Lower leg skin (tissue), 3 donors: ENCODE results near the gene B3GNT5.

Experiments used
- POLR2A ChIP-seq, 2 donors: fragments of 450-650 bp; IDR thresholded peaks; one replicate each; pipeline ENCODE4 v1.6.1; 2016 to 2017; ENCODE audit warnings: antibody characterized with exemption in 2 of 2, mild to moderate bottlenecking in 1 of 2, moderate library complexity in 1 of 2
- TF ChIP-seq, protein P1 (sequence below), 3 donors: fragments of 450-650 bp; IDR thresholded peaks; one replicate each; pipeline ENCODE4 v1.5.1; 2016; ENCODE audit warnings: antibody characterized with exemption in 3 of 3, mild to moderate bottlenecking in 3 of 3, moderate library complexity in 2 of 3

DNA sequence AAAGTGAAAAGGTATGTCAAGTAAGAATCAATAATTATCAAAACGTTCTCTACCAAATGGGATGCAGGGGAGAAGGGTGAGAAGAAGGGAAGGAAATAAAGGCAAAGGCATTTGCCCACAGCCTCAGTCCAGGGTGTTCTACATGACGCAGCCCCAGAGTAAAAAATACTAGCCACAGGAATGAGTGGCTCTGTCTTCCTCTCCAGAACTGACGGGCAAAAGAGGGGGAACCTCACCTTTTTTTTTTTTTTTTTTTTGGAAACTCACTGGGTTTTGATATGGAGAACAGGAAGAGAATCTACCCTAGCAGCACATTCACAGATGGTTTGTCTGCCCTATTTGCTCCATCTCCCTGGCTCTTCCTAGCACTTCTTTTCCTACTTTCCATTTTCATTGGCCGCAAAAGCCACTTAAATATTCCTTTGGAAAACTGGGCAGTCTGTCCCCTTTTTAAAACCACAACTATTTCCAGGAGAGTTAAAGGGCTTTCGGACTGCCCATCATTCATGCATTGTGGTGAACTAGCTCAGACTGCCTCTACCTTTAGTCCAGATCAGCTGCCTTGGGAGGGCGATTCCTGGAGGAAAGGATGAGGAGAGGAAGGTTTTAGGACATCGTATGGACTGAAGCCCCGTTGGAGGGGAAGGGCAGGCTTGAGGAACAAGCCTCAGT, 28.2 kb downstream of the B3GNT5 start:
- TF ChIP-seq, protein P1, sequence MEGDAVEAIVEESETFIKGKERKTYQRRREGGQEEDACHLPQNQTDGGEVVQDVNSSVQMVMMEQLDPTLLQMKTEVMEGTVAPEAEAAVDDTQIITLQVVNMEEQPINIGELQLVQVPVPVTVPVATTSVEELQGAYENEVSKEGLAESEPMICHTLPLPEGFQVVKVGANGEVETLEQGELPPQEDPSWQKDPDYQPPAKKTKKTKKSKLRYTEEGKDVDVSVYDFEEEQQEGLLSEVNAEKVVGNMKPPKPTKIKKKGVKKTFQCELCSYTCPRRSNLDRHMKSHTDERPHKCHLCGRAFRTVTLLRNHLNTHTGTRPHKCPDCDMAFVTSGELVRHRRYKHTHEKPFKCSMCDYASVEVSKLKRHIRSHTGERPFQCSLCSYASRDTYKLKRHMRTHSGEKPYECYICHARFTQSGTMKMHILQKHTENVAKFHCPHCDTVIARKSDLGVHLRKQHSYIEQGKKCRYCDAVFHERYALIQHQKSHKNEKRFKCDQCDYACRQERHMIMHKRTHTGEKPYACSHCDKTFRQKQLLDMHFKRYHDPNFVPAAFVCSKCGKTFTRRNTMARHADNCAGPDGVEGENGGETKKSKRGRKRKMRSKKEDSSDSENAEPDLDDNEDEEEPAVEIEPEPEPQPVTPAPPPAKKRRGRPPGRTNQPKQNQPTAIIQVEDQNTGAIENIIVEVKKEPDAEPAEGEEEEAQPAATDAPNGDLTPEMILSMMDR (IDR thresholded peaks at IDR 0.05), result no peak
- no peak for TF ChIP-seq POLR2A (IDR thresholded peaks at IDR 0.05)
